GM03348 (cell line): Measurements from ENCODE around the gene NUP210.

ENCODE experiments used
- DNase-seq: peaks from one replicate; pipeline ENCODE4 v3.0.0; 2012; ENCODE audit warnings: low spot score

Gene NUP210

DNA sequence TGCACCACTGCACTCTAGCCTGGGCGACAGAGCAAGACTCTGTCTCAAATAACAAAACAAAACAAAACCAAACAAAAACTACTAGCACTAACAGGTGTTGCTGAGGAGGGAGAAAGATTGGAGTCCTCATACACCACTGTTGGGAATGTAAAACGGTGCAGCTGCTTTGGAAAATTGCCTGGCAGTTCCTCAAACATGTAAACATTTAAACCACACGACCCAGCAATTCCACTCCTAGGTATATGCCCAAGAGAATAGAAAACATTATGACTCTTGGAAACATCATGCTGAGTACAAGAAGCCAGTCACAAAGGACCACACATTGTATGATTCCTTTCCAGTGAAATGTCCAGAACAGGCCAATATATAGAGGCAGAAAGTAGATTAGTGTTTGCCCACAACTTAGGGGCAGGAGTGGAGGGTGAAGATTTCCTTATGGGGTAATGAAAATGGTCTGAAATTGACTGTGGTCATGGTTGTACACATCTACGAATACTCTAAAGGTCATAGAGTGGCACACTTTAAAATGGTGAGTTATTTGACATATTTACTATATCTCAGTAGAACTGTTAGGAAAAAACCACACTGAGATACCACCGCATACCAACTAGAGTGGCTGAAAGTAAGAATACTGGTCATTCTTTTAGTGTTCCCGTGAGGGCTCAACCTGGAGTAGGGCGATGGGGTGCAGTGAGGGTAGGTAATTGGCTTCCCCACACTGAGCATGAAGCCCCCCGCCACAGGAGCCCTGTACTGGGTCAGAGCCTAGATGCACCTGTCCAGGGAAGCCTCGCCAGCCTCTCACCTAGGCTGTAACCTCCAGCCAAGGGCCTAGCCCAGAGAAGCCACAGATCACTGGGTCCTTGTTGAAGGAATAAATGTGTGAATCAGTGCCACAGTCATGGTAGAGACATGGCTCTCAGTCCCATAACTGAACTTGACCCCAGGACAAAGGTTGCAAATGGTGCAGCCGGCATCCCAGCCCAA, 131.1 kb downstream of the NUP210 start:
- no peak for DNase-seq

DNA sequence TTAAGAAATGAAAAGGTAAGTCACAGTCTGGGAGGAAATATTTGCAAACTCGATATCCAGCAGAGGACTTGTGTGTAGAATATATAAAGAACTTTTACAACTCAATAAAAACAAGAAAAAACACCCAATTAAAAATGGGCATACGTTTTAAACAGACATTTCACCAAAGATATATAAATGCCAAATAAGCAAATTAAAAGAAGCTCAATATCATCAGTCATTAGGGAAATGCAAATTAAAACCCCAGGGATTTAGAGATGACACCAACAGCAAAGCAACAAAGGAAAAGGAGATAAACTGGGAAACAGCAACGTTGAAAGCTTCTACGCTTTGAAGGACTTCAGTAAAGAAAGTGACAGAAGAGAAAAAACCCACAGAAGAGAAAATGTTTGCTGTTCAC, 132.3 kb downstream of the NUP210 start:
- no peak for DNase-seq

DNA sequence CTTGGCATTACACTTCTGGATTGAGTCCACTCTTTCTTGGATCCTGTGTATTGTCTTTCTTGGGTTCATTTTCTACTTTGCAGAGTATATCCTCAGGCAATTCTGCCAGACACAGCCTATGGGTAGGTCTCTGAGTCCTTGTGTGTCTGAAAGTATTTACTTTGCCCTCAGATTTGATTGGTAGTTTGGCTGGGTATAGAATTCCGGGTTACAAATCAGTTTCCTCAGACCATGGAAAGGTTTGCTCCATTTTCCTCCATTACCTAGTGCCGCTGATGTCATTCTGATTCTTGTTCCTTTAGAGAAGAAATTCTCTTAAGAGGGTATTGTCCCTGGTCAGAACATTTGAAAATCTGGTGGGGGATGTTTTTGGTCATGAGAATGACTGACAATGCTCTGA, 133.2 kb downstream of the NUP210 start:
- DNase-seq: no peak

DNA sequence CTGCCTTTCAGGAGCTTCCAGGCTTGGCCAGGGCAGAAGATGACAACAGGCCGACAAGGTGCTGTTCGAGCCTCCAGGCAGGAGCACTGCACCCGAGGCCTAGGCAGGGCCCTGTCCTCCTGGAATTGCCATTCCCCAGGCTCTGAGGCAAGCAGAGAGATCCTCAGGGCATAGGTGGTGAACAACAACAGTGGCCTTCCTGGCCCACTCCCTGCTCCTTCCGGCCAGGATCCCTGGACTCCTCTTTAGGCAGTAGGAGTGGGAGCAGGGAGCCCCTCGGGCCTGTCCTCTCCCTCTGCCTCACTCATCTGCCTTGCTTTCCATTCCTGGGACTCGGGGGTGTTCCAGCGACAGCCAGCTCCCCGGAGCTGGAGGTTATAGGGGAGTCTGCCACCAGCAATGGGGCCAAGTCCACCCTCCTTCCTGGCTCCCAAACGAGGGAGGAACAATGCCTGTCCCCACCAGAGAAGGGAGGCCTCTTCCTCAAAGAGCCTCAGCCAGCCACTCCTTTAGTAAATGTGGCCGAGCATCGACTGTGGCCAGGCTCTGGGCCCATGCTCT, 135.0 kb downstream of the NUP210 start:
- no peak for DNase-seq

DNA sequence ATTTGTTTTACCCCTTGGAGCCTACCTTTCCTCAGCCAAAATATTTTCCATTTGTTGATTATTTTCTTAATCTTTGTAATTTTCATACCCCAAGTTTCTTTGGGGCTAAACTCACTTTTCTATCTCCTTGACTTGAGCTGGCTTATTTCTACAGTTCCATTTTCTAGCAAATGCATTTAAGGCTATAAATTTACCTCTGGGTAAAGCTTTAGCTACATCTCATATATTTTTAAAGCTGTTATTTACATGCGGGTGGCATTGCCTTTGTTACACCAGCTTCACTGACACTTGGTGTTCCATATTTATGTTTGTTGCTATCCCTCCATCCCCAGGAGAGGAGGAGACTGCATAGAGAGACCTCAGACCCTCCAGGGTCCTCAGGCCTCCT, 136.3 kb downstream of the NUP210 start:
- no peak for DNase-seq

DNA sequence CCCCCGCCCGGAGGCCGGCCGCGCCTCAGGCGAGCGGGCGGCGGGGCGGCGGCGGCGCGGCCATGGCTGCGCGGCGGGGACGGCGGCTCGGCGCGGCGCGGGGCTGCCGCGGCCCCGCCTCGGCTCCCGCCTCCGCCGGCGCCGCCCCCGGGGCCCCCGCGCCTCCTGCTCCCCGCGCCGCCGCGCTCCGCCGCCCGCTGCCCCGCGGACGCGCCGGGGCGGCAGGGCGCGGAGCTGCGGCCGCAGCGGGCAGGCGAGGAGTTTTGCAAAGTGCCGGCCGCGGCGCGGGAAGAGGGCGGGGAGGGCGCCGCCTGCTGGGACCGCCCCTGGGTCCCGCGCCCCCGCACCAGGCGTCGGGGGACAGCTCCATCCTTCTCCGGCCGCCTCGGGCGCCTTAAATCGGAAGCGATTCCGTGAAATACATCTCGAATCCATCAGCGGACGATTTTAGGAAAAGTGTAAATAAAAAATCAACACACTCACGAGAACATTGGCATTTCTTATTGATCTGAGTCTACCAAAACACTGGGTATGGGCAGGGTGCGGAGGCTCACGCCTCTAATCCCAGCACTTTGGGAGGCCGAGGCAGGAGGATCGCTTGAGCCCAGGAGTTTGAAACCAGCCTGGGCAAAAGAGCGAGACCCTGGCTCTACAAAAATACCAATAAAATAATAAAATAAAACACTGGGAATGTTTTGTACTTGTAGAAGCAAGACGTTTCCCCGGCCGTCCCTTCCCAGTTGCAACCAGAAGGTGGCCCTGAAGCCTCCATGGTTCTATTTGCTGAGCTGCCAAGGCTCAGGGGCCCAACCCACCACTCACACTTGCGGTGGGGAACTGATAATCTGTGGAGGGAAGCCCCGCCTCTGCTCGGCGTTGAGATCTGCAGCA, 136.9 kb downstream of the NUP210 start:
- no peak for DNase-seq

DNA sequence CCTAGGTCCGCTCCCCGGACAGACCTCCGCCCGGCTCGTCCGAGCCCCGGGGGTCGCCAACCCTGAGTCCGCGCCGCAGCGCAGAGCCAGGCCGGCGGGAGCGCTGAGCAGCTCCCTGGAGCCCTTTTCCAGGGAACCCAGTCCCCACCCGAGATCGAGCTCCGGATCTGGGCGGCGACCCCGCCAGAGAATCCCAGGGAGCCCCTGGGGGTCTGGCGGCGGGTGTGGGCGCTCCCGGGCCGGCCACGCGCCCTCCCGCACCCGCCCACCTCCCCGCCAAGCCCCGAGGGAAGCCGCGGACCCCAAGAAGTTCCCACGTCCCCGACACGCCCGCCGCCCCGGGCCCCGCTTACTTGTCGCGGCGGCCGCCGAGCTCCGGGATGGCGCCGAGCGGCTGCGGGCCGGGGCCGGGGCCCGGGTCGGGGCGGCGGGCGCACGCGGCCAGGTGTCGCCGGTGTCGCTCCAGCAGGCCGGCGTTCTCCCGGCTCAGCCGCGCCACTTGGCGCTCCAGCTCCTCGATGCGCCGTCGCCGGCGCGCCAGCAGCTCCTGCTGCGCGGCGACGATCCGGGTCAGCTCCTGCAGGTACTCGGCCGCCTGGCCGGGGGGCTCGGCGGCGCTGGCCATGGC, 137.7 kb downstream of the NUP210 start:
- no peak for DNase-seq

DNA sequence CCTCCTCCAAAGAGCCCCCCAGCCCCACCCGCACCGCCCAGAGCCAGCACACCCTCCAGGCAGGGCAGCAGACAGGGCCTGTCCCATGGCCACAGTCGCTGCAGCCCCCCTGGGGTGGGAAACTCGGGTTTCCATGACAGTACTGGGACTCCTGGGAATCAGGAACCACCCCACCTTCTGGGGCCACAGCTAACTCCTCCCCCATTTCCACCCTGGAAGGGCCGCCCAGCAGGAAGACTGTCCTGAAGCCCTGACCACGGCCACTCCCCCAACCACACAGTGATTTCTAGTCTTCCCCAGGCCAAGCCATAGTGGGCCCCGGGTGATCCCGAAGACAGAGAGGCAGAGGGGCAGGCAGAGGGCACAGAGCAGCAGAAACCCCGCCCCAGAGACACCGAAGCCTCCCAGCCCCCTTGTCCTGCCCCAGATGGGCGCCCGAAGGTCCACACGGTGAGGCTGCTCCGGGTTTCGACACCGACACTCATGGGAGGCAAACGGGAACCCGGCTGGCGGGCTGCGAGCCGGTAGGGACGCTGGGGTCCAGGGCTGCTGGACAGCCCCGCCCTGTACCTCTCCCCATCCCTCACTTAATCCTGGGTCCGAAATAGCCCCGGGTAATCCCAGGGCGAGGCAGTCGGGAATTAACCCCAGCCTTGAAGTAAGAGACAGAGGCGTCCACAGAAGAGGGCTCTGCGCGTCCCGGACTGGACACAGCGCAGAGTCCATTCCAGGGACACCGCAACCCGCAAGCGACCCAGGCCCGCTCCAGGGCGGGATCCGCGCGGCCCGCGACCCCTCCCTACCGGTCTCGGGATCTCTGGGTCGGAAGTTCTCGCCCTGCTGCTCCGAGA, 138.4 kb downstream of the NUP210 start:
- DNase-seq: no peak

DNA sequence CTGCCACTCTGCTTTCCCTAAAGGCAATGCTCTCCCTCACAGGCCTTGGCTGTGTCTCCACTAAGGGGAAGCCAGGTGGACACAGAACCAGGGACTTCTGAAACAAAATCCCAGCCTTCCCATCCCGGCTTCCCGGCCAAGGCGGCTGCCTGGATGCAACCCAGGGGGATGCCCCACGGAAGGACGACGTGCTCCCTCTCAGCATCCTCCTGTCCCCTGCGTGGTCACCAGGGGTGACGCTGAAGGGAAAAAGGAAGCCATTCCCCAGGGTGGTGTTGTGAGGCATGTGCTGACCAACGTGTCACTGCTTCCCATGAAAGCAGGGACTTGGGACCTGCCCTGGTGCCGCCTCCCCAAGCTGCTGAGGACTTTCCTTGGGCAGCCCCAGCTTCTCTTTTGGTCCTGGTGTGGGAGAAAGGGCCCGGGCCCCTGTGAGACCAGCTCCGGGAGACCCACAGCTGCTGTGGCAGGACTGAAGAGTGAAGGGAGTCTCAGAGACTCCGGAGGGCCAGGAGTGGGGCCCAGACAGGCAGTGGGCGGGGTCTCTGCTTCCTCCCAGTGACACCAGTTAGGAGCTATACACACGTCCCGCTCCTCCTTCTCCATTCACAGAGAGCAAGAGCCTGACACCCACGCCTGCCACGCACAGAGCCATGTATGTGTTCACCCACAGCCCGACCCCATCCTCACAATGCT, 139.2 kb downstream of the NUP210 start:
- no peak for DNase-seq

DNA sequence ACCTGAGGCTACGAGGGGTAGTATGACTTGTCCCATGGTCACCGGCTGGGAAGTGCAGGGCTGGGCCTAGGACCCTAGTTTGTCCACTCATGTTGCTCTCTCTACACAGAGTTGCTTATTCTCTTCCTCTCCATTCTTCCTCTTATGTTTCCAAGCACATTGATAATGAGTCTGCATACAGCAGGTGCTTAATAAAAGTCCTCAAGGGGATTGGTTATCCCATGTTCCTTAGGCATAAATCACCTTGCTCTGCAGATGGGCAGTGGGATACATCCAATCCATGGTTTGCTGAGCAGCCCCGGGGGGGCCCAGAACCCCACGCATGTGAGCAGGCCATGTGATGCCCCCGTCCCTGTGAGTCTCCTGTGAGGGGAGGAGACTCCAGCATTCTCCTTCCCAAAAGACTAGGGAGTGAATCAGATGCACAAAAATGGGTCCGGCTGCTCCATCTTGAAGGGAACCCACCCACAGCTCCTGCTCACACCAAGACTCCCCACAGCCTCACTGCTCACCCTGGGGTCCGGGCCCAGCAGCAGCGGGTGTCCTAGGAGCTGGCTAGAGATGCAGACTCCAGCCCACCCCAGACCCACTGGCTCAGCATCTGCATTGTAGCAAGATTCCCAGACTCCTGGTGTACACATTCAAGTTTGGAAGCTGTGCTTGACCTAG, 139.9 kb downstream of the NUP210 start:
- DNase-seq: no peak

DNA sequence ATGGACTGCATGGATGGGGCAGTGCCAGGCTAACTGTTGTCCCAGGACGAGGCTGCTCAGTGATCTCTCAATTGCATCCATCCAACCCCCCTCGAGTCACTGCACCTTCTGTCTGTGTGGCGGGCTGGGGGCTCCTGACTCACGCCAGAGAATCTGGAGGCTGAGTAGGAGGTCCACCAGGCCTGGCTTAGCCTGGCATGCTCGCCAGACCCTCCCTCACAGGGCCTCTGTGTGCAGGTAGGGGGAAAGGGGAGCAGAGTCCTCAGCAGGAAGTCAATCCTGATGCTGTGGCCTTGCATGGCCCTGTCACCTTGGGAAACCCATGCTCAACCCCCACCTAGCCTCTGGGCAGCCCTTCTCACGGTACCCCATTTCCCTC, 140.6 kb downstream of the NUP210 start:
- no peak for DNase-seq

DNA sequence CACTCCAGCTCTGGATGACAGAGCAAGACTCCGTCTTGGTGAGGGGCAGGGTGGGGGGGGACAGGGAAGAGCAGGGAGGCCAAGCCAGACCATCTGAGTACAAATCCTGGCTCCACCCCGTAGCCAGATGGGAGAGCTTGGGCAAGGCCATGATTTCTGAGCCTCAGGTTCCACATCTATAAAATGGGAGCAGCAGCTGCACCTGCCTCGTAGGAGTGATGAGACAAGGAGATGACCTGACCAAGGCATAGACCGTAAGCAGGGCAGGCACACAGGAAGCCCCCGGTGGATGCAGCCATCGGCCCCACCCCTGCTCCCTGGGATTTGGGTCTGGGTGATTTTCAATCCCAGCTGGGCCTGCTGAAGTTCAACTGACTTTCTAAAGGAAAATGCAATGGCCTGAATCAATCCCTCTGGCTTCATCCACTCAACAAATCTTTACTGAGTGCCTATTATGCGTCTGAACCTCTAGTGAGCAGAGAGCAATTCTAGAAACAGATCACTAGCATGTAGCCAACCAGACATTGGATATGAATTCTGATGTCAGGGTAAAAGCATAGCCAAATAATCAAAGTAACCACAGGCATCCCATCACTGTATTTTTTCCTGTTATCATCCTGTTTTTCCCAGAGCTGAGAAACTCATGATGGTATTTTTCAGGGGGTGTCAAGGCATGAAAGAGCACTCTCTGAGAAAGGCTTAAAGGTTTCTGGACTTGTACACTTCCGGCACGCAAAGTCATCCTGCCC, 141.2 kb downstream of the NUP210 start:
- DNase-seq: no peak

DNA sequence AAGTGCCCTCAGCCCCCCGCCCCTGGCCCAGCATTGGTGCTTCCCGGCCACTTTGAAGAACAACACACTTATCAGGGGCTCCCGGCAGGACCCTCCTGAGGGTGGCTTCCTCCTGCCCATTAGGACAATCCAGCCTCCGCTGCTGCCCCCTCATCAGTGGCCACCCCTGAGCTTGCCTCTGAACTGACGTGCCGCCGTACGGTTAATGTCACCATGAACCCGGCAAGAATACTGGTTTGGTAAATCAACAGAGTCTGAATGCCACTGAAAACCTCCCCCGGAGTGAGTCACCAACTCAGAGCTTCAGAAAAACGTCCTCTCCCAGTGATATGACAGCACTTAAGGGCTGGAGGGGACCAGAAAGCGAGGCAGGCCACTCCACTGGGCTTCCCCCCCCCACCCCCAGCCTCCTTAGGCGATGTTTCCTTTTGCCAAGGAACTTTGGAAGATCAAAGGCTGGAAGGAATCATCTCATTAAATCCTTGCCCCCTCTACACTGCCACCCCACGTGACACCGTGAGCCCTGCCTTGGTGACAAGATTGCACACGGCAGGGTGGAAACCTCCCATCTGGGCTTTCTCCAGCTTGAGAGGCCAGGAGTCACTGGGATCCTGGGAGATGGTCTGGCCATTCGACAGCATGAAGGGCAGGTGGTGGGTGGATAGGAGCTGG, 142.1 kb downstream of the NUP210 start:
- DNase-seq: no peak

DNA sequence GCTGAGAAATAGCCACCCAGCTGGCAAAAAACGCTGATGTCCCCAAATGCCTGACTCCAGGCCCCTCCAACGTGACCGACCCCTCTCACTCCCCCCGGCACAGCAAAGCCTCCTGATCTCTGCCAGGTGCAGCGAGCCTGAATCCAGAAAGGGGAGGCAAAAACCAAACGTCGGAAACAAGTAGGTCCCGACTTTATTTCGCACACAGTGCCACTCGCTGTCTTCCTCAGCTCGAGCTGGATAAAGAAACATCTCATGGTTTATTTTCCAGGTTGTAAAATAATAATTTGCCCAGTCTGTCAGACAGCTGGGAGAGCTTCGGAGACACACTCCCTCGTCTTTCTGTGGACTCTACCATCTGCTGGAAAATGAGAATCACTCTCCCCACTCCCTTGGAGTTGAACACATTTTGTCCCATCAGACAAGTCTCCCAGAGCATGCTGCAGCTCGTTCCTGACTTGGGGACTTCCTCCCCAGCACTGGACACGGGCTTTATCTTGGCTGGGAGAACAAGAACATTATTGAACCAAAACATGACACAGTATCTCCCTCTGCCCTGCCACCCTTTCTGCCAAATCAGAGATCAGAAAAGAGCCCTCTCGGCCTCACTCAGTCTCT, 142.8 kb downstream of the NUP210 start:
- no peak for DNase-seq

DNA sequence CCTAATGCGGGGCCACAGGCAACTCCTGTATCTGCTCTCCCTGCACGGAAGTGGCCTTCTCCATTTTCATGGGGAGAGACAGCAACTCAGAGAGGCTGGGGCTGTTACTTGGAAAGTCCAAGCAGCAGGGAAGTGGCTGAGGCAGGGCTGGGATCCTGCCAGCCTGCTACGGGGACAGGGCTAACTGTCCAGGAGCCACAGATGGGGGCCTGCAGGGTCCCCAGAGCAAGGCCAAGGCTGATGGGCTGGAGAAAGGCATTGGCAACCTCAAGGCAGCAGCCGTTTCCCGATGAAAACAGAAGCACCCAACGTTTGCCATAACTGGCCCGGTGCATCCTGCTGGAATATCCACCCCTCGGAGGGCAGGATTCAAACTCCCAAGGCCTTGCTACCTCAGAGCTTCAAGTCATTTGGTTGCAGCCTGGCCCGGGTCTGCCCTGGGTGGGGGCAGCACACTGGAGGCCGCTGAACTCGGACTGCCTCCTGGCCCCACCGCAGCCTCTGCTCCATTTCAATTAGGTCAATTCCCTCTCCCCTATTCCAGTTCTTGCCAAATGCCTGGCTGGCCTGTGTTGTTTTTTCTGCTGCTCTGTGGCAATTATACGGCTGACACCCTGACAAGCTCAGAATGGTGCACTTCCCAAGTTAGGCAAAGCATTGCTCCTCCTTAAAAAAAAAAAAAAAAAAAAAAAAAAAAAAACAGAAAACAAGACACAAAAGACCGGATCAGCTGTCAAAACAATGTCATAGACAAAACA, 143.5 kb downstream of the NUP210 start:
- no peak for DNase-seq

DNA sequence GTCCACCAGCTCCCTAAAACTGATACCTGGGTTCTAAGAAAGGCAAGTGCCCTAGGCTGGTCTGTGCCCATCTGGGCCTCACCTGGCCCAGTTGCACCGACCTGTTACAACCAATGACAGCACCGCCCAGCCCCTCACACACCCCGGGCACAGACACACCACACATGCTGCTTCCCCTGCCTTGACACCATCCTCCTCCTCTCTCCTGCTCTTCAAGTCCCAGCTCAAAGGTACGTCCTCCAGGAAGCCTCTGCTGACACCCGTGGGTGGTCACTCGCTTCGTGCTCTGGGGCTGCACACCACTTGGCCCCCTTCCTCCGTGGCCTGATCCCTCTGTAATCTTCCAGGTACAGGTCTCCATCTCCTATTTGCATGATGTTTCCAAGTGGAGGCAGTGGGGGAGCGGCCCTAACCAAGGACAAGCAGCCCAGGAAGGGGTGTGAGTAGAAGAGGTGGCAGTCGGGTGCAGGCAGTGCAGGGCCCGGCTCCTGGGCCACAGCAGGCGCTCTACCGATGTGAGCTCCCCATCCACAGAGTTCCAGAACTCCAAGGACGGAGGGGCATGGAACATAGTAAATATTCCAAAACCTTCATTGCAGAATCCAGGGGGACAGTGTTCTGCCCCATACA, 144.6 kb downstream of the NUP210 start:
- no peak for DNase-seq
